Skeletal muscle tissue (tissue), 4 donors: ENCODE results near the gene STK32C. TPM values are rescaled to one million over a fixed set of nuclear protein-coding genes. Genes with fewer than 3 reads are reported as not detected.

Experiments used
- H3K27ac ChIP-seq: one replicate; pipeline ENCODE4 v1.7.0; 2013; ENCODE audit warnings: mild to moderate bottlenecking, low read depth, low read length, inconsistent platforms
- H3K27me3 ChIP-seq, 3 donors: one replicate each; pipeline ENCODE4 v1.7.0; 2013; ENCODE audit warnings: low read length in 3 of 3; ENCODE audit not compliant: control insufficient read depth in 3 of 3, insufficient read depth in 3 of 3
- H3K36me3 ChIP-seq, 3 donors: one replicate each; pipeline ENCODE4 v1.7.0; 2013; ENCODE audit warnings: low read length in 3 of 3; ENCODE audit not compliant: control insufficient read depth in 3 of 3, insufficient read depth in 3 of 3
- H3K4me1 ChIP-seq, 3 donors: one replicate each; pipeline ENCODE4 v1.7.0; 2013; ENCODE audit warnings: low read length in 3 of 3, mild to moderate bottlenecking in 3 of 3; ENCODE audit not compliant: control insufficient read depth in 3 of 3, insufficient read depth in 3 of 3
- H3K4me3 ChIP-seq, 3 donors: one replicate each; pipeline ENCODE4 v1.7.0; 2013; ENCODE audit warnings: low read length in 3 of 3
- H3K9ac ChIP-seq, 3 donors: one replicate each; pipeline ENCODE4 v1.7.0; 2013; ENCODE audit warnings: low read length in 3 of 3, mild to moderate bottlenecking in 3 of 3, moderate library complexity in 2 of 3, low read depth in 1 of 3
- H3K9me3 ChIP-seq, 3 donors: one replicate each; pipeline ENCODE4 v1.7.0; 2013; ENCODE audit warnings: low read length in 3 of 3; ENCODE audit not compliant: control insufficient read depth in 3 of 3
- total RNA-seq: library from RNA; depleted of rRNA; stranded (reverse); fragments of >200 nt; gene quantifications from one replicate; pipeline ENCODE4 v1.2.3, GENCODE V29; 2014
- donor health status: Osteomylitis.

Gene STK32C
- total RNA-seq, 1 donor from 2014 or later = 8.4 TPM

GRCh38 chr10:132350391-132350790 lies 42.6 kb upstream of the STK32C start:
- Histone ChIP-seq H3K36me3 (peaks cover 0 to 9% (median 5%) of the 10 kb centered on the region in 3 donors), H3K4me3 (no peak overlapping the region), H3K27ac (no peak overlapping the region), H3K9me3 (no peaks in the 10 kb centered on the region), H3K27me3 (no peaks in the 10 kb centered on the region), H3K9ac (no peak overlapping the region), H3K4me1 (no peaks in the 10 kb centered on the region)

DNA sequence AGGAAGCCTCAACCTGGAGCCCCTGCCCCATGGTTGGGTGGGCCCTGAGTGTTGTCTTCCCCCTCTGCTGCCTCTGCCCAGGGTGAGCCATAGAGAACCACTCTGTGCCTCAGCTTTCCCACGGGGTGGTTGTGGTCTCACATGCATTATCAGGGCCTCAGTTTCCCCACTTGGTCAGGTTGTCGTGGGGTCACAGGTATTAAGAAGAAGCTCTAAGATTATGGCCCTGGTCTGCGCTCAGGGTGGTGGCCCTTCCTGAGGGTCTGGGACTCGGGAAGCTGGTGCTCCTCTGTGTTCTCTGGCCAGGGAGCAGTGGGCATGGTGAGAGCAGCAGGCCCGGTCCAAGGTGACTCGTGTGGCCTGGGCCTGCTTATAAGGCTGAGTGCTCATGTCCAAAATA lies 42.0 kb upstream of the STK32C start:
- no peak overlapping the region for H3K9ac ChIP-seq
- peaks cover 0 to 11% (median 5%) of the 10 kb centered on the region in 3 donors for H3K36me3 ChIP-seq
- H3K4me1 ChIP-seq = no peaks in the 10 kb centered on the region
- H3K27ac ChIP-seq = no peak overlapping the region
- H3K27me3 ChIP-seq = no peaks in the 10 kb centered on the region
- no peaks in the 10 kb centered on the region for H3K9me3 ChIP-seq
- no peak overlapping the region for H3K4me3 ChIP-seq

DNA sequence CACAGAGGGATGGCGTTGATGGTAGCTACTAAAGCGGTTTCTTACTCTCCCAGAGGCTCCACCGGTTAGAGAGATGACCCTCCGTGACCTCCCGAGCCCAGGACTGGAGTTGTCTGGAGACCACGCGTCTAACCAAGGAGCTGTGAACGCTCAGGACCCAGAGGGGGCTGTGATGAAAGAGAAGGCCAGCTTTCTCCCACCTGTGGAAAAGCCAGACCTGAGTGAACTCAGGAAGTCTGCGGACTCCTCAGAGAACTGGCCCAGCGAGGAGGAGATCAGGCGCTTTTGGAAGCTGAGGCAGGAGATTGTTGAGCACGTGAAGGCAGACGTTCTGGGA lies 40.1 kb upstream of the STK32C start:
- Histone ChIP-seq H3K9ac (no peak overlapping the region), H3K27me3 (no peaks in the 10 kb centered on the region), H3K9me3 (no peaks in the 10 kb centered on the region), H3K36me3 (peaks cover 0 to 16% (median 5%) of the 10 kb centered on the region in 3 donors), H3K27ac (no peak overlapping the region), H3K4me1 (no peaks in the 10 kb centered on the region), H3K4me3 (no peak overlapping the region)

DNA sequence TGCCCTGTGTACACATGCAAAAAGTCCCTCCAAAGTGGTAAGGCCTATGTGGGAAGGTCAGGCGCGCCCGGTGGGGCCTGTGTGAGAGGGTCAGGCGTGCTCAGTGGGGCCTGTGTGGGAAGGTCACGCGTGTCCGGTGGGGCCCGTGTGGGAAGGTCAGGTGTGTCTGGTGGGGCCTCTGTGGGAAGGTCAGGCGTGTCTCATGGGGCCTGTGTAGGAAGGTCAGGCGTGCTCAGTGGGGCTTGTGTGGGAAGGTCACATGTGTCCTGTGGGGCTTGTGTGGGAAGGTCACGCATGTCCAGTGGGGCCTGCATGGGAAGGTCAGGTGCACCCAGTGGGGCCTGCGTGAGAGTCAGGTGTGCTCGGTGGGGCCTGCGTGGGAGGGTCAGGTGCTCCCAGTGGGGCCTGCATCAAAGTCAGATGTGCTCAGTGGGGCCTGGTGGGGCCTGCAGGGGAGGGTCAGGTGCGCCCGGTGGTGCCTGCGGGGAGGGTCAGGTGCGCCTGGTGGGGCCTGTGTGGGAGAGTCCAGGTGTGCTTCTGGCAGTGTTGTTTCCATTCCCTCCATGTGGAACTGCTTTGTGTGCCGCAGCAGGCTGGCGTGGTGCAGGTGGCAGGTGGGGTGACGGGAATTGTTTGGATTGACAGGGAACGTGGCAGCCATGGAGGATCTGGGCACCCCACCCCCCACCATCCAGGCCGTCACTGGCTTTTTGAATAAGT lies 39.6 kb upstream of the STK32C start:
- H3K36me3 ChIP-seq = peaks cover 0 to 17% (median 5%) of the 10 kb centered on the region in 3 donors
- H3K4me1 ChIP-seq = no peaks in the 10 kb centered on the region
- H3K9ac ChIP-seq = no peak overlapping the region
- H3K27me3 ChIP-seq = no peaks in the 10 kb centered on the region
- H3K4me3 ChIP-seq = no peak overlapping the region
- H3K27ac ChIP-seq = no peak overlapping the region
- no peaks in the 10 kb centered on the region for H3K9me3 ChIP-seq

DNA sequence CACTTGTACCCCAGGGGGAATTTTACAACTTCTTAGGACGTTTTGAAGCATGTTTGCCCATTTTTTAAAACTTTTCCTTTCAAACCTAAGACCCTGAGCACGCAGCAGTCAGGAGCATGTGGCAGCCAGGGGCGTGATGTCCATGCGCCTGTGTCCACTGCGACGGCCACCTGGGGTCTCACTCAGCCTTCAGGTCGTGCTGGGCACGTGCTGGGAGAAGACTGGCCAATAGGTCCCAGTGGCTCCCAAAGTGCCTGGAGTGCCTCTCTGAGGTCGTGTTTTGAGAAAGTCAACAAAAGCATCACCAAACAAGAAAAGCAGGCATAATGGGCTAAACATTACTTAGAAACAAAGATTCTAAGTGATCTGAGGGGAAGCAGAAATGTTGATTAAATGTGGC lies 39.1 kb upstream of the STK32C start:
- H3K9ac ChIP-seq = no peak overlapping the region
- H3K36me3 ChIP-seq = peaks cover 0 to 21% (median 5%) of the 10 kb centered on the region in 3 donors
- no peaks in the 10 kb centered on the region for H3K27me3 ChIP-seq
- no peaks in the 10 kb centered on the region for H3K9me3 ChIP-seq
- H3K4me1 ChIP-seq = no peaks in the 10 kb centered on the region
- H3K27ac ChIP-seq = no peak overlapping the region
- H3K4me3 ChIP-seq = no peak overlapping the region

DNA sequence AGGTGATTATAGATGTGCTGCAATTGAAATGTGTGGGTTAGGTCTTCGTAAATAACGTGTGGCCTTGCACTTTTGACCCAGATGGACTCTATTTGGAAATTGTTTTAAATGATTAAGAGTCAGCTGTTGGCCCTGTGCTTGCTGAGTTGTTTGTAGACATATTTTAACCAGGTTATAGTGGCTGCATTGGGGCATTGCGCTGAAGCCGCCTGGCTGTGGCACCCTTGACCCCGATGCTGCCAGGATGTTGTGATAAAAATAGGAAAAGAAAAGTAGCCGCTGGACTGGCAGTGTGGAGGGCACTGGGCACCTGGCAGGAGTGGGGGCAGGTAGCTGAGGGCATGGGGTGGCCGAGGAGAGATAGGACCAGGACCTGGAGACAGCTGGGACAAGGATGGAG lies 37.6 kb upstream of the STK32C start:
- H3K27ac ChIP-seq = no peak overlapping the region
- H3K9me3 ChIP-seq = no peaks in the 10 kb centered on the region
- H3K27me3 ChIP-seq = no peaks in the 10 kb centered on the region
- H3K4me1 ChIP-seq = no peaks in the 10 kb centered on the region
- no peak overlapping the region for H3K9ac ChIP-seq
- no peak overlapping the region for H3K4me3 ChIP-seq
- peaks cover under 1 to 21% (median 5%) of the 10 kb centered on the region in 3 donors for H3K36me3 ChIP-seq

DNA sequence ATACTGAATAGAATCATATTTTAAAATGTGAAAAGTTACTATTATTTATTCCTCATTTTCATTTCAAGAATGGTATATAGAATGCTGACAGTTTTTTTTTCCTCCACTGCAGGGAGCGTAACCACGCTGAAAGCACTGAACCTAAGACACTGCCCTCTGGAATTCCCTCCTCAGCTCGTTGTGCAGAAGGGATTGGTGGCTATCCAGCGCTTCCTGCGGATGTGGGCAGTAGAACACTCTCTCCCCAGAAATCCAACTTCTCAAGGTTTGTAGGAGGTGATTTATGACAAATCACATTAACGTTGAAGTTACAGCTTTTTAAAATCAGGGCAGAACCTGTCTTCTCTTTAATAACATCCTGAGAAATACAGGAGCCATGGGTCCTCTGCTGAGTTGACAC lies 36.6 kb upstream of the STK32C start:
- Histone ChIP-seq H3K9me3 (no peaks in the 10 kb centered on the region), H3K4me1 (no peaks in the 10 kb centered on the region), H3K9ac (no peak overlapping the region), H3K27me3 (no peaks in the 10 kb centered on the region), H3K36me3 (peaks cover 2 to 19% (median 4%) of the 10 kb centered on the region in 3 donors), H3K27ac (no peak overlapping the region), H3K4me3 (no peak overlapping the region)

- Histone ChIP-seq H3K4me3 (no peak overlapping the region), H3K36me3 (peaks cover 0 to 19% (median 5%) of the 10 kb centered on the region in 3 donors), H3K4me1 (no peaks in the 10 kb centered on the region), H3K9me3 (no peaks in the 10 kb centered on the region), H3K27ac (no peak overlapping the region), H3K9ac (no peak overlapping the region), H3K27me3 (no peaks in the 10 kb centered on the region)
Measured at GRCh38 chr10:132342553-132342952, 34.8 kb upstream of the STK32C start.

GRCh38 chr10:132341781-132342180 lies 34.0 kb upstream of the STK32C start:
- Histone ChIP-seq H3K4me1 (no peaks in the 10 kb centered on the region), H3K9me3 (no peaks in the 10 kb centered on the region), H3K27ac (no peak overlapping the region), H3K36me3 (peaks cover 0 to 18% (median 5%) of the 10 kb centered on the region in 3 donors), H3K9ac (no peak overlapping the region), H3K4me3 (no peak overlapping the region), H3K27me3 (no peaks in the 10 kb centered on the region)

DNA sequence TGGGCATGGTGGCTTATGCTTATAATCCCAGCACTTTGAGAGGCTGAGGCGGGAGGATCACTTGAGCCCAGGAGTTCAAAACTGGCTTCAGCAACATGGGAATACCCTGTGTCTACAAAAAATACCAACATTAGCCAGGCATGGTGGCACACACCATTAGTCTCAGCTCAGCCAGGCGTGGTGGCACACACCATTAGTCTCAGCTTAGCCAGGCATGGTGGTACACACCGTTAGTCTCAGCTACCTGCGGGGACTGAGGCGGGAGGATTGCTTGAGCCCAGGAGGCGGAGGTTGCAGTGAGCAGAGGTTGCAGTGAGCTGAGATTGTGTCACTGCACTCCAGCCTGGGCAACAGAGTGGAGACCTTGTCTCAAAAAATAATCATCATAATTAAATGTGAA lies 33.3 kb upstream of the STK32C start:
- Histone ChIP-seq H3K36me3 (peaks cover 0 to 15% (median 5%) of the 10 kb centered on the region in 3 donors), H3K27ac (no peak overlapping the region), H3K9me3 (no peaks in the 10 kb centered on the region), H3K9ac (no peak overlapping the region), H3K4me3 (no peak overlapping the region), H3K4me1 (peaks cover 0 to 4% (median 2%) of the 10 kb centered on the region in 3 donors), H3K27me3 (no peaks in the 10 kb centered on the region)
